ENCODE results near the gene RPS5.

RPS5 gene

DNA sequence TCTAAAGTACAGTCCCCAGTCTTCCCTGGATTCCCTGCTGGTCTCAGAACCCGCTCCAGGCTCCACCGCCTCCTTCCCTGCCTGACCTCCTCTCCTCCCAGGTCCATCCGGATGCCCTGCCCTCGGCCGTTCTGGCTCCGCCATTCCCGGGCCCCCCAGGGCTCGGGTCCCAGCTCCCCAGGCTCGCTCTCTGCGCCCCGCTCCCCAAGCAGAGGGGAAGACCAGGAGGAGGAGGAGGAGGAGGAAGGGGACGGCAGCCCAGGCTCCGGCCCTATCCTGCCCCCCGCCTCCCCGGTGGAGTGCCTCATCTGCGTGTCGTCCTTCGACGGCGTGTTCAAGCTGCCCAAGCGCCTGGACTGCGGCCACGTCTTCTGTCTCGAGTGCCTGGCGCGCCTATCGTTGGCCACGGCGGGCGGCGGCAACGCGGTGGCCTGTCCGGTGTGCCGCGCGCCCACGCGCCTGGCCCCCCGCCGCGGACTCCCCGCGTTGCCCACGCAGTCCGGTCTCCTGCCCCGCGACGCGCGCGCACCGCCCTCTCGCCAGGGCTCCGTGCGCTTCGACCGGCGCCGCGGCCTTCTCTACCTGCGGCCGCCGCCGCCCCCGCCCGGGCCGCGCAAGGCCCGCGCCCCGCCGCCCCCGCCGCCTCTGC is 9.0 kb downstream of the RPS5 start:
- TF ChIP-seq, protein P1, sequence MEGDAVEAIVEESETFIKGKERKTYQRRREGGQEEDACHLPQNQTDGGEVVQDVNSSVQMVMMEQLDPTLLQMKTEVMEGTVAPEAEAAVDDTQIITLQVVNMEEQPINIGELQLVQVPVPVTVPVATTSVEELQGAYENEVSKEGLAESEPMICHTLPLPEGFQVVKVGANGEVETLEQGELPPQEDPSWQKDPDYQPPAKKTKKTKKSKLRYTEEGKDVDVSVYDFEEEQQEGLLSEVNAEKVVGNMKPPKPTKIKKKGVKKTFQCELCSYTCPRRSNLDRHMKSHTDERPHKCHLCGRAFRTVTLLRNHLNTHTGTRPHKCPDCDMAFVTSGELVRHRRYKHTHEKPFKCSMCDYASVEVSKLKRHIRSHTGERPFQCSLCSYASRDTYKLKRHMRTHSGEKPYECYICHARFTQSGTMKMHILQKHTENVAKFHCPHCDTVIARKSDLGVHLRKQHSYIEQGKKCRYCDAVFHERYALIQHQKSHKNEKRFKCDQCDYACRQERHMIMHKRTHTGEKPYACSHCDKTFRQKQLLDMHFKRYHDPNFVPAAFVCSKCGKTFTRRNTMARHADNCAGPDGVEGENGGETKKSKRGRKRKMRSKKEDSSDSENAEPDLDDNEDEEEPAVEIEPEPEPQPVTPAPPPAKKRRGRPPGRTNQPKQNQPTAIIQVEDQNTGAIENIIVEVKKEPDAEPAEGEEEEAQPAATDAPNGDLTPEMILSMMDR (IDR thresholded peaks at IDR 0.05), result no peak

DNA sequence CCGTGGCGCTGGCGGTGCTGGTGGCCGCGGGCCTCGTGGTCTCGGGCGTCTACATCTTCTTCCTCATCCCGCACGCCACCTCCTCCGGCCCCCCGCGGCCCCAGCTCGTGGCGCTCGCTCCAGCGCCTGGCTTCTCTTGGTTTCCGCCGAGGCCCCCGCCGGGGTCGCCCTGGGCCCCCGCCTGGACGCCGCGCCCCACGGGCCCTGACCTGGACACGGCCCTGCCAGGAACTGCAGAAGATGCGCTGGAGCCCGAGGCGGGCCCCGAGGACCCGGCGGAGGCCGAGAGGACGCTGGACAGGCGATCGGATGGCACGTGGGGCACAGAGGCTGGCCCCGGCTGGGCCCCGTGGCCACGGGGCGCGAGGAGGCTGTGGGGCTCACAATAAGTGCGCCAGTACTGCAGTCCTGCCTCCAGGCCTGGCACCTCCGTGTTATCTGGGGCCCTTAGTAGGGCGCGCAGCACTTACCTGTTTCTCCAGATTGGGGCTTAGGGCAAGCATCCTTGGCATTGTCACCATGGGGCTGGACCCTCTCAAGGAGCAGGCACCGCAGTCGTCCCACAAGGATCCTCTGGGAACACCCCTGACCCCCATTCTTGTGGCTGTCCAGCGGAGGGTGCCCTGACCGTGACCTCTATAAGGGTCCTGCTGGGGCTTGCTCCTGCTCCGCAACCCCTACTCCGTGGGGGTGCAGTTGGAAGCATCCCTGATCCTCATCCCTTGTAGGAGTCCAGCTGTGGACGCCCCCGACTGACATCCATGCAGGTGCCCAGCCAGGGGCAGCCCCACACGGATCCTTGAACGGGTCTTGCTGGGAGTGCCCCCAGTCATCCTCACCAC is 9.8 kb downstream of the RPS5 start:
- TF ChIP-seq, protein P1 (IDR thresholded peaks at IDR 0.05), result no peak

DNA sequence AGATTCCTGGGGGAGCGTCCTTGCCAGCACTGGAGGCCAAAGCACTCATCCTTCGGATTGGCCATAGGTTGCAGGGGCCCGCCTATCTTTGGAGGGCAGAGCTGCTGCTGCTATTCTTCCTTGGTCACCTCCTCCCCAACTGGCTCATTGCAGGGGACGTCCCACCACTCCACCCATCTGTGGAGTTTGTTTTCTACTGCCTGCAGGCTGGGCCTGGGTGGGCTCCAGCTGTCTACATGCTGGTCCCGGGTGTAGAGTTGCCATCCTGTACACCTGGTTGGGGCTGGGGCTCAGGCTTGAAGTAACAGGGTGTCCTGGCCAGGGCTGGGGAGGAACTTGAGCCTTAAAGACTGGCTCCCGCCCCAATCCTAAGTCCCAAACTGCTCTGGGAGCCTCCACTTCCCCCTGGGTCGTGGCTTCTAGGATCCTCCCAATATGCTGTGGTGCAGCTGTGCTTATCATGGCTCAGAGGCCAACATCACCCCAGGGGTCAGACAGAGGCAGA is 10.5 kb downstream of the RPS5 start:
- TF ChIP-seq, protein P1 (IDR thresholded peaks at IDR 0.05), result no peak

DNA sequence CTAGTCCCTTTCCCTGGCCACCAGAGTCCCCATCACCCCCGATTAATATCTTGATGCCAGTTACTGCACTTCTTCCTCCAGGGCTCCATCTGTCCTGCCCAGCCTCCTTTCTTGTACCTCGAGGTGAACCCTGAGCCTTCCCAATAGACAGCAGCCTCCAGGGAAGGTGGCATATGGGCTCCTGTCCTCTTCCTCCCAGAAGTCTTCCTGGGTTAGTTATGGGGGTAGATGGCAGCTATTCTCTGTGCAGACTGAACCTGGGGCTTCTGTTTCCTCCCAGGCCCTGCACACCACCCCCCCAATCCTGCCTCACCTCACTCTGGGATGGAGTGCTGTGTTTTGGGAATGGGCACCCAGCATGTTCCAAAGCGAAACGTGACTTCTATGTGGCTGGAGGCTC is 11.0 kb downstream of the RPS5 start:
- TF ChIP-seq, protein P1 (IDR thresholded peaks at IDR 0.05), result no peak

DNA sequence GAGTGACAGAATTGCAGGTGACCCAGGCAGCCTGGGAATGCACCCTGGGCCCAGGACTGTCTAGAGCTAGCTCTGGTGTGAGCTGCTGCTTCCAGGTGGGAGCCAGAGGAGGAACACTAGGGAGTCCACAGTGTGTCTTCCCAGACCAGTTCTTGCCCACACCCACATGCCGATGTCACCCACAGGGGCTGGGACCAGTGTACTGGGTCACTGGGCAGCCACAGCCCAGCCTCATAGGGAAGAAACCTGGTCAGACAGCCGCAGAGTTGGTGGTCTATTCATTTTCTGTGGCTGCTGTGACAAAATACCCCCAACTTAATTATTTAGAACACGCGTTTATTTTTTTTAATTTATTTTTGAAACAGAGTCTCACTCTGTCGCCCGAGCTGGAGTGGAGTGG is 11.5 kb downstream of the RPS5 start:
- TF ChIP-seq, protein P1 (IDR thresholded peaks at IDR 0.05), result no peak

DNA sequence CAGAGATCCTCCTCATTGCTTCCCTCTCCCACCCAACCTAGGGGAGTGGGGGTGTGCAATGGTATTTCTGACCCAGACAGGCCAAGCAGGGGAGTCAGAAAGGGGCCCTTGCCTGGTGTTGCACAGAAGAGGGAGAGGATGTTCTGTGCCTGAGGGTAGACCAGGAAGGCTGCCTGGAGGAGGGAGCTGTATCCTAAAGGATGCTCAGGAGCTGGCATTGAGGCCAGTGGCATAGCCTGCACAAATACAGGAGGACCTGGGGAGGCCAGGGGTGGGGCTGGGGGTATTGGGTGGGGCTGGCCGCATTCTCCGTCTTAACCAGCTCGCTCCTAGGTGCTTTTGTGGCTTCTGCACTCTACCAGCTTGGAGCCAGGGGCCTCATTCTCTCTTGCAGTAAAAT is 12.8 kb downstream of the RPS5 start:
- TF ChIP-seq, protein P1 (IDR thresholded peaks at IDR 0.05), result no peak

DNA sequence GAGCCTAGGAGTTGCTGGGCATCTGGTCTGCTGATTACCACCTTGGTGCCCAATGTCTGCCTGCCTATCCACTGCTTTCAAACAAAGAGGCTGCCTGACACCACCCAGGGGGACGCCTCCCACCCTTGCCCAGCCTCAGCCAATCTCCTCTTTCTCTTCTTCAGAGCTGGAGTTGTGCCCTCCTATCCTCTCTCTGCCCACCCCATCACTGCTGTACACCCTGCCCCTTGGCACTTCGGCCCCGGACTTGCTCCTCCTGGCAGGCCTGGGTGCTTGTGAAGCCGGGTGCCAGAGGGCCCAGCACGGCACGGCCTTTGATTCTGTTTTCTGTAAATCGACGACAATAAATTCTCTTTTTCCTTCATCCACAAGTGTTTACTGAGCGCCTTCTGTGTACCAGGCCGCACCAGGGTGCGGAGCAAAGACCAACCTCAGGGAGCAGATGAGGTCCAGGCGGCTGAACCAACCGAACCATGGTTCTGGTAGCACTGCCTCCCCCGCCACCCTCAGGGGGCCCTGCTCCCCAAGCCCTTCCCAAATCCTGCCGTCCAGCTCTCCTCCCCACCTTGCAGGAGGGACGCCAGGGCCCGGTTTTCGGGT is 13.3 kb downstream of the RPS5 start:
- TF ChIP-seq, protein P1 (IDR thresholded peaks at IDR 0.05), result no peak
